ENCODE data around the gene PGLYRP2.

GRCh38 chr19:15461694-15462093 is 17.6 kb downstream of the PGLYRP2 start:
- no peak for TF ChIP-seq CTCF (IDR thresholded peaks at IDR 0.05)
- TF ChIP-seq POLR2A (IDR thresholded peaks at IDR 0.05), result no peak
- TF ChIP-seq POLR2AphosphoS5 (IDR thresholded peaks at IDR 0.05), result no peak

All from sigmoid colon (tissue), 4 donors.